Measurements from ENCODE around the gene CIB4. TPM values are rescaled to one million over a fixed set of nuclear protein-coding genes. Genes with fewer than 3 reads are reported as not detected.

Gene CIB4
- total and polyA plus RNA-seq, 2 of the 13 experiments (the other 11 are each of a cell fraction or from before 2014, with no cell fraction given) = not detected

- TF ChIP-seq ZNF691 (CRISPR knock-in tag; IDR thresholded peaks at IDR 0.05; ENCODE audit: borderline replicate concordance, low read depth) = 0 out of 2 replicates have a peak, but pooled peaks have one; percentile 50
- 0 out of 2 replicates have a peak, but pooled peaks have one; percentile 27 for TF ChIP-seq GATAD2A (CRISPR knock-in tag; IDR thresholded peaks at IDR 0.05)
- no peak for TF ChIP-seq ZNF619 (CRISPR knock-in tag; IDR thresholded peaks at IDR 0.05)
- TF ChIP-seq ZNF580 (CRISPR knock-in tag; IDR thresholded peaks at IDR 0.05; ENCODE audit: borderline replicate concordance, low read depth) = 0 out of 2 replicates have a peak, but pooled peaks have one; percentile 49
- TF ChIP-seq KAT8 (CRISPR knock-in tag; IDR thresholded peaks at IDR 0.05) = no peak
- TF ChIP-seq SMYD3 (CRISPR knock-in tag; IDR thresholded peaks at IDR 0.05) = no peak
- no peak for TF ChIP-seq ZNF337 (CRISPR knock-in tag; IDR thresholded peaks at IDR 0.05; ENCODE audit: borderline replicate concordance, low read depth)
- TF ChIP-seq ZNF598 (CRISPR knock-in tag; IDR thresholded peaks at IDR 0.05; ENCODE audit: borderline replicate concordance) = 0 out of 2 replicates have a peak, but pooled peaks have one; percentile 28
- TF ChIP-seq ELF1 (CRISPR knock-in tag; IDR thresholded peaks at IDR 0.05) = no peak
- no peak for TF ChIP-seq ZZZ3 (CRISPR knock-in tag; IDR thresholded peaks at IDR 0.05; ENCODE audit: borderline replicate concordance)
- no peak for TF ChIP-seq SETDB1 (CRISPR knock-in tag; IDR thresholded peaks at IDR 0.05; ENCODE audit: borderline replicate concordance)
- peak; percentile 36; the same call in 1 of the 2 replicates for TF ChIP-seq UBTF (CRISPR knock-in tag; IDR thresholded peaks at IDR 0.05)
- TF ChIP-seq MYC (CRISPR knock-in tag; IDR thresholded peaks at IDR 0.05; ENCODE audit: borderline replicate concordance) = no peak
- TF ChIP-seq ZC3H4 (CRISPR knock-in tag; IDR thresholded peaks at IDR 0.05; ENCODE audit: borderline replicate concordance) = no peak
- no peak for TF ChIP-seq ZNF572 (CRISPR knock-in tag; IDR thresholded peaks at IDR 0.05)
- no peak for TF ChIP-seq MIXL1 (CRISPR knock-in tag; IDR thresholded peaks at IDR 0.05)
- TF ChIP-seq SP2 (CRISPR knock-in tag; IDR thresholded peaks at IDR 0.05) = no peak
- no peak for TF ChIP-seq TOPORS (CRISPR knock-in tag; IDR thresholded peaks at IDR 0.05)
- no peak for TF ChIP-seq ZNF20 (CRISPR knock-in tag; IDR thresholded peaks at IDR 0.05)
- TF ChIP-seq ZBTB39 (CRISPR knock-in tag; IDR thresholded peaks at IDR 0.05) = no peak
These were observed 35.8 kb downstream of the CIB4 start (continued) for GRCh38 chr2:26605195-26605998.

Data from HepG2 (cell line).